GM10266 (cell line): Measurements from ENCODE around the gene NTN1.

ENCODE experiments used
- DNase-seq: peaks from one replicate; pipeline ENCODE4 v3.0.0; 2012; ENCODE audit errors: extremely low spot score
- TF ChIP-seq, protein P1 (sequence below): IDR thresholded peaks from 2 replicates; pipeline ENCODE4 v1.5.1; 2012; ENCODE audit warnings: mild to moderate bottlenecking, low read depth; ENCODE audit not compliant: control insufficient read depth, insufficient read depth; ENCODE audit errors: missing control alignments

The NTN1 gene

DNA sequence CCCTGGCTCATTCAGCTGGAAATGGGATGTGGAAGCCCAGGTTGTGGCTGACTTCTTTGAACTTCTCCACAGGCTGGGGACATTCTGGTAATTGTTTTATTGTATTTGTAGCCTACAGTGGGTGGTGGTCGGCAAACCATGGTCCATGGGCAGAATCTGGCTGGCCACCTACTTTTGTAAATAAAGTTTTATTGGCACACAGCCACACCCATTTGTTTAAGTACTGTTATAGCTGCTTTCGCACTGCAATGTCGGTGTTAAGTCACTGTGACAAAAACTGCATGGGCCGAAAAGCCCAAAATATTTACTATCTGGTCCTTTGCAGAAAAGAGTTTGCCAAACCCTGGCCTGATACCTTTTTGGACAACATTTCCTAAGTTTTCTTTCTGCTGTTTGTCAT is 86.2 kb downstream of the NTN1 start:
- DNase-seq = no peak
- TF ChIP-seq, protein P1, sequence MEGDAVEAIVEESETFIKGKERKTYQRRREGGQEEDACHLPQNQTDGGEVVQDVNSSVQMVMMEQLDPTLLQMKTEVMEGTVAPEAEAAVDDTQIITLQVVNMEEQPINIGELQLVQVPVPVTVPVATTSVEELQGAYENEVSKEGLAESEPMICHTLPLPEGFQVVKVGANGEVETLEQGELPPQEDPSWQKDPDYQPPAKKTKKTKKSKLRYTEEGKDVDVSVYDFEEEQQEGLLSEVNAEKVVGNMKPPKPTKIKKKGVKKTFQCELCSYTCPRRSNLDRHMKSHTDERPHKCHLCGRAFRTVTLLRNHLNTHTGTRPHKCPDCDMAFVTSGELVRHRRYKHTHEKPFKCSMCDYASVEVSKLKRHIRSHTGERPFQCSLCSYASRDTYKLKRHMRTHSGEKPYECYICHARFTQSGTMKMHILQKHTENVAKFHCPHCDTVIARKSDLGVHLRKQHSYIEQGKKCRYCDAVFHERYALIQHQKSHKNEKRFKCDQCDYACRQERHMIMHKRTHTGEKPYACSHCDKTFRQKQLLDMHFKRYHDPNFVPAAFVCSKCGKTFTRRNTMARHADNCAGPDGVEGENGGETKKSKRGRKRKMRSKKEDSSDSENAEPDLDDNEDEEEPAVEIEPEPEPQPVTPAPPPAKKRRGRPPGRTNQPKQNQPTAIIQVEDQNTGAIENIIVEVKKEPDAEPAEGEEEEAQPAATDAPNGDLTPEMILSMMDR = no peak

DNA sequence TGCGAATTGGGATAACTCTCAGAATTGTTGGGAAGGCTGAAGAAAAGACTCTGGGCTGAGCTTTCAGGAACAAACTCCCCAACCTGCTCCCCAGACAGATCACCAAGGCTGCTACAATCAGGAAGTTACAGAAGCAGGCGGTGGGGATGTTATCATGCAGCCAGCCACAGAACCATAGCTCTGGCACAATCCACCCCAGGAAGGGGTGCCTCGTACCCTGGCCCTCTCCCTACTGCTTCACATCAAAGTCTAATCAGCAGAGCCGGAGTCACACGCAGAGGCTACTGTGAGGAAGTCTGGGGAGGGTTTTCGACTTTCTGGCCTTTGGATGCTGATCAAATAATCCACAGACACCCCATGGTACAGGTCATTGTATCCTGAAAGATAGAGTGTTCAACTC is 86.8 kb downstream of the NTN1 start:
- TF ChIP-seq, protein P1 = no peak
- DNase-seq = no peak

DNA sequence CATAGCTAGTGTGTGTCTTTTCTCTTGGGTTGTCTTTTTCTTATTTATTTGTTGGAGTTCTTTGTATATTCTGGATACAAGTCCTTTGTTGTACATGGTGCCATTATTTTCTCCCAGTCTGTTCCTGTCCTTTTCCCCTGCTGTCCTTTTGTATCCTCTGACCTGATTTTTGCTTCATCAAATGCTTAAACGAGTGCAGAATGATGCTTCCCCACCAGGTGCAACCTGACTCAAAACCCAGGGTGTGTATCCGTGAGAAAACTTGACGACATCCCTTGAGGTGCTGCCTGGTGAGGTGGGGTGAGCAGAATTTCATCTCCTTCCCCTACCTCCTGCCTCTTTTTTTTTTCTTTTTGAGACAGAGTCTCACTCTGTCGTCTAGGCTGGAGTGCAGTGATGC is 88.6 kb downstream of the NTN1 start:
- TF ChIP-seq, protein P1 = no peak
- no peak for DNase-seq

DNA sequence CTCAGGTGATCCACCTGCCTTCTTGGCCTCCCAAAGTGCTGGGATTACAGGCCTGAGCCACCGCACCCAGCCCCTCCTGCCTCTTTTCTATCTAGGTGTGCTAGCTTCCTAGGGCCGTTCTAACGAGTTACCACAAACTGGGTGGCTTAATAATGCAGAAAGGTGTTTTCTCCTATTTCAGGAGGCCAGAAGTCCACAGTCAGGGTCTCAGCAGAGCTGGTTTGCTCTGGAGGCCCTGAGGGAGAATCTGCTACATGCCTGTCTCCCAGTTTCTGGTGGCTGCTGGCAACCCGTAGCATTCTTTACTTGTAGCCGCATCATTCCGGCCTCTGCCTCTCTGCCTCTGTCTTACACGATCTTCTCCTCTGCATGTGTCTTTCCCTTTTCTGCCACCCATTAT is 89.2 kb downstream of the NTN1 start:
- no peak for DNase-seq
- TF ChIP-seq, protein P1 = no peak

DNA sequence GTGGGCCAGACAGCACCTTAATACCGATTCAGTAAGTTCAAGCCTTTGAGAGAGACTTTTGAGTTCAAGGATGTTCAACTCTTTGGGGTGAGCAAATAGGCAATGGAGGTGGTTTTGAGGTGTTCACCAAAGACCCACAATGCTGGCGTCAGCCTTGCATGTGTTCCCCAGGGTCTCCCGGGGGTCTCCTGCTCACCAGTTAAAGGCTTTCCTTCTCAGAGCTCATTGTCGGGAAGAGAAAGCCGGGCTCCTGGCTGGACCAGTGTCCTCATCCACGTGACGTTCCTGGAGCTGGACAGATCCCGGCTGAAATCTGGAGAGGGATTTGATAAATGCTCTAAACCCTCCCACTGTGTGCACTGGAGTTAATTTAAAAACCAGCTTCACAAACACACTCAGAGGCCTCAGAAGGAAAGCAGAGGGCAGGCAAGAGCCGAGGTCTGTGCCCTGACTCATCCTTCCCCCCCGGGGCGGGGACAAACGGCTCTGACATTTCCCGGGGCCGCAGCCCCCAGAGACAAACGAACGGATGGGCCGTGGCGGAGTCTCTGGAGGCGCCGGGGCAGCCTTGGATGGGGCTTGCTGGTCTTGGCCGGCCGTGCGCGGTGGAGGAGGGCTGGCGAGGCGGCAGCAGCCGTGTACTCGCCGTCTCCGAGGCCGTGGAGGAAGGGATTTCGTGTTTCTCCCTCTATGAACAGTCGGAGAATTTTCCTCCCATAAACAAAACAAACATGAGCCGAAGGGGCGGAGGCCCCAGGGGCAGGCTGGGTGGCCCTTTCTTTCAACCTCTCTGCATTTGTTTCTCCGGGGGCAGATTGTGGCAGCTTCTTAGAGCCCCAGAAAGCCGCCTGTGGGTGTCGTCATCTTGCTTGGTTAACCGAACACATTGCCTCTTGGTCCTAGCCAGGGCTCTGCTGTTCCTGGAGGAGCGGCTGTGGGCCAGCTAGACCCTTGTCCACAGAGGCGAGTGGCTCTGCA is 94.2 kb downstream of the NTN1 start:
- TF ChIP-seq, protein P1 = peak; percentile 25
- DNase-seq = no peak

DNA sequence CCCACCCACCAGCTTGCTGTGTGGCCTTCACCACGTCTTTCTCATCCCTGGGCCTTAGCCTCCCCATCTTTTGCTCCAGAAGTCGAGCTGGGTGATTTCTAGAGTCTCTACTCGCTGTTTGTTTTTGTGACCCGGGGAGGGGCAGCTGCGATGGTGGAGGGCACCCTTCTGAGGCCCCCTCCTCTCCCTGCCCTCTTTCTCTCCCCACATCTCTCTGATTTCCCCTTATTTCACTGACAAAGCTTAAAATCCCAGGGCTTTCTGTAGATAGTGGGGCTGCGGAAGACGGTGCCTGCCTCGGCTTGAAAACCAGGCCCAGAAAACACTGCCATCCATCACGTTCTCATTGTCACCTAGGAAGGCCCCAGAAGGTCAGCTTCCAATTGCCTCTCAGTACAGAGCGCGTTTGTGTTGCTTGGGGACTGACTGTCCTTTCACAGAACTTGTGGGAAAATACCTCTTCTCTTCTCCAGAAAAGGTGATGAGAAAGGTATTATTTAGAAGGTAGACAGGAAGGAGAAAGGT is 95.1 kb downstream of the NTN1 start:
- TF ChIP-seq, protein P1 = no peak
- DNase-seq = no peak
